Common myeloid progenitor, CD34-positive (primary cell): ENCODE results near the gene TMEM209.

Experiments used
- CTCF ChIA-PET: fragments of 350-600 bp; sonication (Branson Sonifier 250); formaldehyde crosslinking; loops from one replicate; lab custom pipeline; 2021; ENCODE audit warnings: antibody characterized with exemption; lab: Charles Lee
- POLR2A ChIA-PET: fragments of 350-600 bp; sonication (Branson Sonifier 250); formaldehyde crosslinking; loops from one replicate; lab custom pipeline; 2021; ENCODE audit warnings: antibody characterized with exemption; lab: Charles Lee
- DNase-seq, 3 donors: peaks; one replicate each; pipeline versions ENCODE4 v3.0.0 to v3.0.0-alpha.2; 2013
- H3K27ac ChIP-seq, 2 experiments: 1 replicate in 1 of 2; 2 replicates in 1 of 2; pipeline ENCODE4 v1.7.0; 2013; ENCODE audit warnings: inconsistent platforms in 2 of 2, low read length in 2 of 2, mild to moderate bottlenecking in 2 of 2, low read depth in 1 of 2, moderate library complexity in 1 of 2; ENCODE audit not compliant: severe bottlenecking in 2 of 2, insufficient read depth in 1 of 2, poor library complexity in 1 of 2
- H3K27me3 ChIP-seq, 5 experiments: replicated peaks in 2 of 5; 1 replicate in 3 of 5; 2 replicates in 2 of 5; pipeline versions ENCODE4 v1.6.1 to v1.7.0; 2013; ENCODE audit warnings: low read length in 4 of 5, mild to moderate bottlenecking in 2 of 5, moderate library complexity in 2 of 5, inconsistent platforms in 1 of 5; ENCODE audit not compliant: insufficient read depth in 5 of 5, control insufficient read depth in 4 of 5
- H3K36me3 ChIP-seq, 4 experiments: 1 replicate in 2 of 4; 2 replicates in 2 of 4; pipeline versions ENCODE4 v1.6.1 to v1.7.0; 2013; ENCODE audit warnings: low read length in 3 of 4, control low read depth in 1 of 4, mild to moderate bottlenecking in 1 of 4; ENCODE audit not compliant: control insufficient read depth in 4 of 4, insufficient read depth in 4 of 4
- H3K4me1 ChIP-seq, 4 experiments: 1 replicate in 3 of 4; 2 replicates in 1 of 4; pipeline versions ENCODE4 v1.6.1 to v1.7.1; 2013; ENCODE audit warnings: low read length in 3 of 4, mild to moderate bottlenecking in 3 of 4, control low read depth in 1 of 4, inconsistent platforms in 1 of 4, moderate library complexity in 1 of 4; ENCODE audit not compliant: control insufficient read depth in 4 of 4, insufficient read depth in 4 of 4; ENCODE audit errors: control extremely low read depth in 1 of 4
- H3K4me3 ChIP-seq, 7 experiments: 1 replicate in 4 of 7; 2 replicates in 3 of 7; pipeline versions ENCODE4 v1.5.1 to v1.7.0; 2013; ENCODE audit warnings: mild to moderate bottlenecking in 7 of 7, low read length in 6 of 7, moderate library complexity in 6 of 7, inconsistent platforms in 2 of 7, low read depth in 2 of 7, control low read depth in 1 of 7; ENCODE audit not compliant: insufficient read depth in 4 of 7, control insufficient read depth in 1 of 7; ENCODE audit errors: extremely low read depth in 1 of 7
- H3K9me3 ChIP-seq, 5 experiments: 1 replicate in 4 of 5; 2 replicates in 1 of 5; pipeline versions ENCODE4 v1.6.1 to v1.7.1; 2013; ENCODE audit warnings: low read length in 4 of 5, mild to moderate bottlenecking in 2 of 5, inconsistent platforms in 1 of 5, low read depth in 1 of 5, moderate library complexity in 1 of 5; ENCODE audit not compliant: control insufficient read depth in 4 of 5, insufficient read depth in 2 of 5; ENCODE audit errors: control extremely low read depth in 1 of 5
- WGBS: methylation state at CpG from one replicate; pipeline ENCODE4 v1.1.5; 2013; ENCODE audit not compliant: insufficient coverage; 5-methylcytosine and 5-hydroxymethylcytosine counted together

Gene TMEM209

DNA sequence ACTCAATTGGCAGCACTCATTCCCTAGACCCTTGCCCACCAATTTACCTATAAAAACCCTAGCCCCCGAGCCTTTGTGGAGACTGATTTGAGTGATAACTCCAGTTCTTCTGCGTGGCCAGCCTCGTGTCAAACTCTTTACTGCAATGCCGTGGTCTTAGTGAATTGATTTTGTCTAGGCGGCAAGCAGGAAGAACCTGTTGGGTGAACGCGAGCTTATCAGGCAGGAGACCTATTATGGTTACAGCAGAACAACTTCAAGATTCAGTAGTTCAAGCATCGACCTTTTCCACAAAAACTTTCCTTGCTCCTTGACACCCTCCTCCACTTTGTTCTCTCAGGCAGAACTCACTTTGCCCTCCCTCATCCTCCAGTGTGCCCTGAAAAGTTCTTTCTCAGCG is 14.7 kb upstream of the TMEM209 start:
- CTCF ChIA-PET = interaction anchor here (1.4 kb wide), 1 partner anchor 16 kb away, joined by 3 read pairs; no protein-coding TSS in a partner anchor
- POLR2A ChIA-PET = no interaction called here
- 95% methylated on average over 9 of the region's 9 CpGs for WGBS

DNA sequence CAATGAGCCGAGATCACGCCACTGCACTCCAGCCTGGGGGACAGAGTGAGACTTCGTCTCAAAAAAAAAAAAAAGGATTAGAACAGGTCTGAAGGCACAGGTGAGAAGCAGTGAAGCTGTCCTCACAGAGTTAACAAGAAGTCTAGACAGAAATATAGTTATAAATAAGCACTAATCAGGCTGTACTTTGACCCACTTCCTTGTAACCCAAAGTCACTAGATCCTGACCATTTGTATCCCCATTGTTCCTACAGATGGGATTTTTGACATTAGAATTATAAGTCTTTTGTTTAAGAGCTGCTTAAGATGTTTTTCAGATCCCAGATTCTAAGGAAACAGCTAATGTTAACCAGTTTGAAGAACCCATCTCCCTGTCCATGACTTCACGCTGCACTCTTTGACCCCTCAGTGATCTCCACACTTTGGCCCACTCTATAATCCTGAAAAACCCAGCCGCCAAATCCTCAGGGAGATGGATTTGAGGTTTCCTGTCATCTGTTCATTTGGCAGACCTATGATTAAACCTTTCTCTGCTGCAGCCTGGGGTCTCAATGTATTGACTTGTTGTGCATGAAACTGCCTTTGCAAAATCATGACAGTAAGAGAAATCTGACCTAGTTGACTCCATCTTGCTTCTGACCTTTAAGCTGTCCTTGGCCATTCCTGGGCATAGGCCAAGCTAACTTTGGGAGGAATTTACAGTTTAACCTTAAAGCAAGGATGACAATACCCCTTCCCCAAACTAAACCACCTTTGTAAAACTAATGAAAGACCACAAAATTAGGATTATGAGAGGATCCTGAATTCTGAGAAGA is 13.8 kb upstream of the TMEM209 start:
- ChIA-PET CTCF (interaction anchor here (1.4 kb wide), 1 partner anchor 17 kb away, joined by 3 read pairs; no protein-coding TSS in a partner anchor), POLR2A (interaction anchor here (0.6 kb wide), 1 partner anchor 495 kb away, joined by 4 read pairs; no protein-coding TSS in a partner anchor)
- Histone ChIP-seq H3K4me3 (no peak overlapping the region), H3K27me3 (peaks cover 0 to 1% (median 0%) of the 10 kb centered on the region in 5 experiments), H3K27ac (no peak overlapping the region), H3K4me1 (no peaks in the 10 kb centered on the region), H3K9me3 (peaks cover 0 to 3% (median 0%) of the 10 kb centered on the region in 5 experiments), H3K36me3 (no peaks in the 10 kb centered on the region)
- no peak for DNase-seq
- 97% methylated on average over 5 of the region's 5 CpGs for WGBS

More for the DNA sequence above, 14.7 kb upstream of the TMEM209 start:
- Histone ChIP-seq H3K4me1 (no peaks in the 10 kb centered on the region), H3K9me3 (peaks cover 0 to 3% (median 0%) of the 10 kb centered on the region in 5 experiments), H3K27ac (no peak overlapping the region), H3K36me3 (no peaks in the 10 kb centered on the region), H3K4me3 (no peak overlapping the region), H3K27me3 (peaks cover 0 to 1% (median 0%) of the 10 kb centered on the region in 5 experiments)
- no peak for DNase-seq

GRCh38 chr7:130216750-130217149 is 11.5 kb upstream of the TMEM209 start:
- H3K4me1 ChIP-seq = no peaks in the 10 kb centered on the region
- no peaks in the 10 kb centered on the region for H3K9me3 ChIP-seq
- 80% methylated on average over 1 of the region's 1 CpG for WGBS
- H3K36me3 ChIP-seq = no peaks in the 10 kb centered on the region
- H3K27ac ChIP-seq = no peak overlapping the region
- peaks cover 0 to 1% (median 0%) of the 10 kb centered on the region in 5 experiments for H3K27me3 ChIP-seq
- no peak for DNase-seq
- POLR2A ChIA-PET = interaction anchor here (0.7 kb wide), 1 partner anchor 100 kb away, joined by 3 read pairs; no protein-coding TSS in a partner anchor
- H3K4me3 ChIP-seq = no peak overlapping the region
- CTCF ChIA-PET = no interaction called here

DNA sequence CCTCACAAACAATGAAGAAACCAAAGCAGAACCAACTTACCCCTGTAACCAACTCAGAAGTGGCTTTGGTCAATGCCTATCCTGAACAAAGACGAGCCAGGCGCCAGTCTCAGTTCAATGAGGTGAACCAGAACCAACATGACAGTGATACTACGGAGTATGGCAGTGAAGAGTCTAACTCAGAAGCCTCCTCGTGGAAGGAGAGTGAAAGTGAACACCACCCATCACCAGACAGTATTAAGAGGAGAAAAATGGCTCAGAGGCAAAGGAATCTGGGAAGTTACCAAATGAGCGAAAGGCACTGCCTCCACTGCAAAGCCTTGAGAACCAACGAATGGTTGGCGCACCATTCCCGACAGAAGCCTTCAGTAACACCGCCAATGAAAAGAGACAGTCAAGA is 10.8 kb upstream of the TMEM209 start:
- CTCF ChIA-PET = no interaction called here
- H3K4me1 ChIP-seq = no peaks in the 10 kb centered on the region
- H3K27ac ChIP-seq = no peak overlapping the region
- no peak overlapping the region for H3K4me3 ChIP-seq
- H3K9me3 ChIP-seq = no peaks in the 10 kb centered on the region
- peaks cover 0 to 1% (median 0%) of the 10 kb centered on the region in 5 experiments for H3K27me3 ChIP-seq
- DNase-seq = no peak
- no peaks in the 10 kb centered on the region for H3K36me3 ChIP-seq
- WGBS = 91% methylated on average over 8 of the region's 9 CpGs
- POLR2A ChIA-PET = no interaction called here

DNA sequence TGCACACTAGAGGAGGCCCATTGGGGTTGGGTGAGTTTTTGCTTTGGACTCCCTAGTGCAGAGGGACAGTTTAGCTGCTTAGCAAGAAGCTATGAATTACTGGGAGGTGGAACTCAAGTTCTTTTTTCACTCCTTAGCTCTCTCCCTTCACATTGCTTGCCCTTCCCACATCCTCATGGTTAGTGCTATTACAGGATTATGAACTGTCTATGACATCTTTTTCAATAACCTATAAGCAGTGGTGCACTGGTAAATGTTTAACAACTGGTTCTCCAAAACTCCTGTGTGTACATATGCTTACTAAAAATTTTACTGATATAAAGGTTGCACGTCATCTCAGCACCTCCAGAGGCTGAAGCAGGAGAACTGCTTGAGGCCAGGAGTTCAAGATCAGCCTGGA is 8.6 kb upstream of the TMEM209 start:
- H3K27ac ChIP-seq = no peak overlapping the region
- CTCF ChIA-PET = interaction anchor here (0.6 kb wide), 1 partner anchor 12 kb away, joined by 3 read pairs; no protein-coding TSS in a partner anchor
- H3K9me3 ChIP-seq = no peaks in the 10 kb centered on the region

DNA sequence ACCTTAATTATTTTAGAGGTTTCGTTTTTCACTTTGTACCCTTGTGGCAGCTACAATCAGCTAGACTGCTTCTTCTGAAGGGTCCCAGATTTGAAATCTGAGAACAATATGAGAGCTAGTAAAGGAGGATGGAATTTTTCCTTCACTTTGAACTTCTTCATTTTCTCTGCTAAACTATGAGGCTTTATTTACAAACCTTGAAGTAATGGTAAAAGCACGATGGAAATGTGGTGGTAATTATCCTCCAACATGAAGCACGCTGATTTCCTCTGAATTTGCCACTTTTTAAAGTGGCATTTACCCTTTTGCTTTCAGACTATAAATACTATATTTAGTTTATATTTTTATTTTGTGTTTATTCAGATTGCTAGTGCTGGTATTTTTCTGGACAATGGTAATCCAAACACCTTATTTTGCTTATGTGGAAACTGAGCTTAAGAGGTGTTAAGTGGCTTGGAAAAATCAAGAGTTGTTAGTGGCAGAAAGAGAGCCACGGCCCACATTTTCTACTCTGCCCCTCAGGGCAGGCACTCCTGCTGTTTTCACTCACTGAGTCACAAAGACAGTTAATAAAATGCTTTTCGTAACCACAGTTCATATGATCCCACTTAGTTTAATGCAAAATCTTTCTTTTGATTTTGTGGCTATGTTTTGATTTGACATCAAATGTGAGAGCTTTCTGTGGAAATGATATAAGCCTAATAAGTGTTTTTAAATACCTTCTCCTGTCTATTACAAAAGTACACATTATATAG is 5.2 kb upstream of the TMEM209 start:
- no peak for DNase-seq
- H3K9me3 ChIP-seq = no peaks in the 10 kb centered on the region
- no peak overlapping the region for H3K4me3 ChIP-seq
- no peaks in the 10 kb centered on the region for H3K36me3 ChIP-seq
- 100% methylated on average over 1 of the region's 5 CpGs for WGBS
- POLR2A ChIA-PET = no interaction called here
- peaks cover 0 to 6% (median 0%) of the 10 kb centered on the region in 4 experiments for H3K4me1 ChIP-seq
- CTCF ChIA-PET = no interaction called here
- H3K27ac ChIP-seq = no peak overlapping the region
- no peaks in the 10 kb centered on the region for H3K27me3 ChIP-seq

More for the DNA sequence above, 8.6 kb upstream of the TMEM209 start:
- 100% methylated on average over 1 of the region's 1 CpG for WGBS
- Histone ChIP-seq H3K36me3 (no peaks in the 10 kb centered on the region), H3K27me3 (peaks cover 0 to 1% (median 0%) of the 10 kb centered on the region in 5 experiments), H3K4me3 (no peak overlapping the region), H3K4me1 (no peaks in the 10 kb centered on the region)
- POLR2A ChIA-PET = no interaction called here
- DNase-seq = no peak
